ENCODE measurements around the gene LTBP1.

GRCh38 chr2:33042819-33043218 is 96.1 kb downstream of the LTBP1 start:
- TF ChIP-seq, protein P1, sequence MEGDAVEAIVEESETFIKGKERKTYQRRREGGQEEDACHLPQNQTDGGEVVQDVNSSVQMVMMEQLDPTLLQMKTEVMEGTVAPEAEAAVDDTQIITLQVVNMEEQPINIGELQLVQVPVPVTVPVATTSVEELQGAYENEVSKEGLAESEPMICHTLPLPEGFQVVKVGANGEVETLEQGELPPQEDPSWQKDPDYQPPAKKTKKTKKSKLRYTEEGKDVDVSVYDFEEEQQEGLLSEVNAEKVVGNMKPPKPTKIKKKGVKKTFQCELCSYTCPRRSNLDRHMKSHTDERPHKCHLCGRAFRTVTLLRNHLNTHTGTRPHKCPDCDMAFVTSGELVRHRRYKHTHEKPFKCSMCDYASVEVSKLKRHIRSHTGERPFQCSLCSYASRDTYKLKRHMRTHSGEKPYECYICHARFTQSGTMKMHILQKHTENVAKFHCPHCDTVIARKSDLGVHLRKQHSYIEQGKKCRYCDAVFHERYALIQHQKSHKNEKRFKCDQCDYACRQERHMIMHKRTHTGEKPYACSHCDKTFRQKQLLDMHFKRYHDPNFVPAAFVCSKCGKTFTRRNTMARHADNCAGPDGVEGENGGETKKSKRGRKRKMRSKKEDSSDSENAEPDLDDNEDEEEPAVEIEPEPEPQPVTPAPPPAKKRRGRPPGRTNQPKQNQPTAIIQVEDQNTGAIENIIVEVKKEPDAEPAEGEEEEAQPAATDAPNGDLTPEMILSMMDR (IDR thresholded peaks at IDR 0.05 in 2 of 3, conservative IDR thresholded peaks at IDR 0.05 in 1 of 3; ENCODE audit: control insufficient read depth in 2 of 3, extremely low read depth in 1 of 3, insufficient read depth in 1 of 3, low read depth in 3 of 3, low read length in 3 of 3), result no peak
- TF ChIP-seq CUX1 (IDR thresholded peaks at IDR 0.05; ENCODE audit: insufficient replicate concordance, low read depth, low read length), result no peak

All from GM12878 (cell line).